Measurements from ENCODE around the gene RYR1.
A peak's percentile ranks its signal among the peaks of the same experiment; 100 is the strongest.
"Not testable (repeated sequence)": the region's sequence is repeated elsewhere in the genome, so short reads cannot be mapped to it uniquely, and the experiment has no call there.

Gene RYR1

GRCh38 chr19:38544569-38545315, 111.3 kb downstream of the RYR1 start:
- DNase-seq: peak in 1 of 2 donors; percentile 52

- DNase-seq: no peak
Observed at GRCh38 chr19:38545596-38545995, 112.1 kb downstream of the RYR1 start.

GRCh38 chr19:38547421-38547820, 113.9 kb downstream of the RYR1 start:
- no peak for DNase-seq

- DNase-seq: no peak
Observed at GRCh38 chr19:38549061-38549460, 115.6 kb downstream of the RYR1 start.

GRCh38 chr19:38549942-38550341, 116.5 kb downstream of the RYR1 start:
- no peak for DNase-seq

GRCh38 chr19:38550376-38550775, 116.9 kb downstream of the RYR1 start:
- no peak for DNase-seq

- no peak for DNase-seq
Observed at GRCh38 chr19:38551450-38551813, 117.9 kb downstream of the RYR1 start.

- DNase-seq: not testable (repeated sequence)
Observed at GRCh38 chr19:38553239-38553638, 119.7 kb downstream of the RYR1 start.

GRCh38 chr19:38554676-38555141, 121.2 kb downstream of the RYR1 start:
- no peak for DNase-seq

GRCh38 chr19:38555200-38555599, 121.7 kb downstream of the RYR1 start:
- DNase-seq: no peak

- DNase-seq: no peak
Observed at GRCh38 chr19:38556521-38557174, 123.2 kb downstream of the RYR1 start.

GRCh38 chr19:38557205-38557799, 123.8 kb downstream of the RYR1 start:
- no peak for DNase-seq

- not testable (repeated sequence) for DNase-seq
Observed at GRCh38 chr19:38558933-38559332, 125.4 kb downstream of the RYR1 start.

GRCh38 chr19:38559428-38560401, 126.2 kb downstream of the RYR1 start:
- DNase-seq: no peak

- no peak for DNase-seq
Observed at GRCh38 chr19:38561053-38561606, 127.6 kb downstream of the RYR1 start.

GRCh38 chr19:38561658-38562057, 128.2 kb downstream of the RYR1 start:
- no peak for DNase-seq

GRCh38 chr19:38562096-38562495, 128.6 kb downstream of the RYR1 start:
- DNase-seq: no peak

- DNase-seq: no peak
Observed at GRCh38 chr19:38563475-38563874, 130.0 kb downstream of the RYR1 start.

- no peak for DNase-seq
Observed at GRCh38 chr19:38564981-38565690, 131.6 kb downstream of the RYR1 start.

GRCh38 chr19:38565691-38566105, 132.2 kb downstream of the RYR1 start:
- no peak for DNase-seq

- DNase-seq: no peak
Observed at GRCh38 chr19:38569368-38569983, 136.0 kb downstream of the RYR1 start.
